ENCODE measurements around the gene GPR161.

Gene GPR161

DNA sequence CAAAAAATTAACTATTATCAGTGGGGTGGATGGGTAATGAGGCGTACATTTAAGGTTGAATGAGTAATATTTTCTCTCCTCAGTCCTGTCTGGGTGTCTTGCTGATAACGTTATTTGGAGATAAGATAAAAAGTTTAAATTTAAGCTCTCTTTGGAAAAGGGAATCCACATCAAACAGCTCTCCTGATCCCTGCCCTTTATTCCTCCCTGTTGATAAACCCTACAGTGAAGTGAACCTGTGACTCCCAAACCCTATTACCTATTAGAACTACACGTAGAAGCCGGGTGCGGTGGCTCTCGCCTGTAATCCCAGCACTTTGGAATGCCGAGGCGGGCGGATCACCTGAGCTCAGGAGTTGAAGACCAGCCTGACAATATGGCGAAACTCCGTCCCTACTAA is 9.9 kb upstream of the GPR161 start:
- FAIRE-seq, result no peak

DNA sequence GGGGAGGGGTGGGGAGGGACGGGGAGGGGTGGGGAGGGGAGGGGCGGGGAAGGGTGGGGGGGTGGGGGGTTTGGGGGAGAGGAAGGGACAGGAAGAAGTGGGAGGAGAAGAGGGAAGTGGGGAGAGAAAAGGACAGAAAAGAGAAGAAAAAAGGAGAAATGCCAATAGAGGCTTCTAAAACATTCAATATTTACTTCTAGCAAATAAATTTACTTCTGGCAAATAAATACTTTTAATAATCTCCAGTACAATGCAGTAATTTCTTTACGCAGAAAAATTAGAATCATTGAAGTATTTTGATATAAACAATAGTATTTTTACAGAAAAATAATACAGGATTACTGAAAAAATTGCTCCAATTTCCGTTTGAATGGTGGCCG is 9.4 kb upstream of the GPR161 start:
- no peak for FAIRE-seq

DNA sequence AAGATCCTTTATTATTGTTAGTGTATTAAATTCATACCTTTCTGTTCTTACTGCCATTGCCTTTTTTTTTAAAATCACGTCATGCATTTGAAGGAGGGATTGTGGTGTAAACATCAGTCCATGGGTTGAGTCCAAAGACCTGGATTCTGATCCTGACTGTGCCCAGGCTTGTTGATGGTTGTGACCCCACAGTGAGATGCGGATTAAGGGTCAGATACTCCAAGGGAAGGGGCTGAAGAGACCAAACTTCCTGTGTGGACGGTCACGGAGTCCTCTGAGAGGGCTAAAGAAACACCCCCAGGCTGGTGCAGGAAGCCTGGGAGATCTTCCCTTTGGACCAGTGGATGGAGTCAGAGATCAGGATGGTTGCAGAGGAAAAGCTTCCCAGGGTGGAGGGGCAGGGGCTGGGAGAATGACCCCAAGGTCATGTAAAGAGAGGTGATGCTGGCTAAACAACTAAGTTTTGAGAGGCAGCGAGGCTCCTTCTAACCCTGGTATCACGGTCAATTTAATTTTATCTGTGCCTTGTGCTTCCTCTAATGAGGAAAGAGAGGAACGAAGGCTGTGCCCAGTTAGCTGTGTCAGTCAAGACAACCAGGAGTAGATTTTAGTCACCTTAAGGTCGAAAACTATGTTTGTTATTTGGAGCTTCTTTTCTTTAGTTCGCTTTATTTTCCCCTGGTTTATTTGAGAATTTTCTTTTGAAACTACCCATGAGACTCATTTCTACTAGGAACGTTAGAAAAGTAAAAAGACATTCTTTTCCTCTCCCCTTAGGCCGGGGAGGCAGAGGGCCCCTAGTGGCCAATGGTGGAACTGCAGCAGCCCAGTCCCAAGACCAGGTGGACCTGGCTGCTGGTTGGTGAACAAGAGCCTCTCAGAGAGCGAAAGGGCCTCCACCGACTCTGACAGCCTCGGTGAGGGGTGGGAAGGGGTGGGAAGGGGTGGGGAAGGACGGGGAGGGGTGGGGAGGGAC is 8.7 kb upstream of the GPR161 start:
- peak; percentile 58 for FAIRE-seq

DNA sequence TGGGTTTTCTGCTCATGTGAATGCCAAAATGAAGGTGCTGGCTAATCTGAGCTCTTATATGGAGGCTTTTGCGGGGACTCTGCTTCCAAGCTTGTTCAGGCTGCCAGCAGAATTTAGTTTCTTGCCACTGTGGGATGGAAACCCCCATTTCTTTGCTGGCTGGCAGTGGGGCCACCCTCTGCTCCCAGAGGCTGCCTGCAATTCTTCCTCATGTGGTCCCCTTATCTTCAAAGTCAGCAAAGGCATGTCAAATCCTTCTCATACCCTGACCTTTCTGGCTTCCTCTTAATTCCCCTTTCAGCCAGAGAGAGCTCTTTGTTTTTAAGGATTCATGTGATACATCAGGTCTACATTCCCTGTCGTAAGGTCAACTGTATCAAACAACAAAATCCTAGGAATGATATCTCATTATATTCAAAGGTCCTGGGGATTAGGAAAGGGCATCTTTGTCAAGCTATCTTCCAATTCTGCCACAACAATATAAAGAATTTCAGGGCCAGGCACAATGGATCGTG is 5.2 kb upstream of the GPR161 start:
- no peak for FAIRE-seq

DNA sequence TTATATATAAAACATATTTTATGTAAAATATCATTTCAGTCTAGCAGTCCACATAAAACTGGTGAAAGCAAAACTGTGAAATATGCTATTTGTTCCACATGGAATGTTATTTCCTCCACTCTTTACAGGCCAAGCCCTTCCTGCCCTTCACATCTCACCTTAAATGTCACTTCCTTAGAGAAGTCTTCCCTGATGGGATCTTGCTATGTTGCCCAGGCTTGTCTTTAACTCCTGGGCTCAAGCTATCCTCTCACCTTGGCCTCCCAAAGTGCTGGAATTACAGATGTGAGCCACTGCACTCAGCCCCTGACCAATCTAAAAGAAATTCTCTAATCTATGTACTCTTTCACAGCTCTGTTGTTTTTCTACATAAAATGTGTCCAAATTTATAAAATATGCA is 2.3 kb upstream of the GPR161 start:
- FAIRE-seq, result no peak

DNA sequence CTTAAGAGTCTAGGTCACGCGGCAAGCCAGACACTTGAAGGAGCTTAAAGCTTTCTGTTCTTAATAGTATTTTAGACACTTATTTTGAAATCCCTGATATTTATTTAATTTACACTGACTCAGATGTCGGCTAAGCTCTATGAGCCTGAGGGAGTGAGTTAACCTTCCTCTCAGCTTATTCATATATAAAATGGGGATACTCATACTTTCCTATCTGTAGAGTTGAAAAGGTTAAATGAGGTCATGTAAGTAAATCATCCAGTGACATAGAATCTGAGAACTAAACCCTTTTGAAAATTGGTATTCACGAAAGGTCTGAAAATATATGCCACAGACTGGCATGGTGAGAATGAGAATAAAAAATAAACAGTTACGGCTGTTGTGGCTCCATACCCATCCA is 1.4 kb upstream of the GPR161 start:
- FAIRE-seq, result no peak

DNA sequence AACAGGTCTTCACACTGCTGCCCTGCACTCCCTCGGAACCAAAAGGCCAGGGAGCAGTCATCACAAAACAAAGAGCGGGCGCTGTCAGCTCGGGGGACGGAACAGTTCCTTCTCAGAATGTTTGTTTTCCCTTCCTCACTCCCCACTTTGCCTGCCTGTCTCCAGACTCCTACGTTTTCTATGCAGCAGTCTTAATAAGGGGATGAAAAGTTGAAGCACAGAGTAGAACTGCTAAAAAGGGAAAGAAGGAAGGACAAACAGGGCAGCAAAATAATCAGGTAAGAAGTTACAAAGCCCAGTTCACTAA is 738 bp upstream of the GPR161 start:
- FAIRE-seq, result no peak

DNA sequence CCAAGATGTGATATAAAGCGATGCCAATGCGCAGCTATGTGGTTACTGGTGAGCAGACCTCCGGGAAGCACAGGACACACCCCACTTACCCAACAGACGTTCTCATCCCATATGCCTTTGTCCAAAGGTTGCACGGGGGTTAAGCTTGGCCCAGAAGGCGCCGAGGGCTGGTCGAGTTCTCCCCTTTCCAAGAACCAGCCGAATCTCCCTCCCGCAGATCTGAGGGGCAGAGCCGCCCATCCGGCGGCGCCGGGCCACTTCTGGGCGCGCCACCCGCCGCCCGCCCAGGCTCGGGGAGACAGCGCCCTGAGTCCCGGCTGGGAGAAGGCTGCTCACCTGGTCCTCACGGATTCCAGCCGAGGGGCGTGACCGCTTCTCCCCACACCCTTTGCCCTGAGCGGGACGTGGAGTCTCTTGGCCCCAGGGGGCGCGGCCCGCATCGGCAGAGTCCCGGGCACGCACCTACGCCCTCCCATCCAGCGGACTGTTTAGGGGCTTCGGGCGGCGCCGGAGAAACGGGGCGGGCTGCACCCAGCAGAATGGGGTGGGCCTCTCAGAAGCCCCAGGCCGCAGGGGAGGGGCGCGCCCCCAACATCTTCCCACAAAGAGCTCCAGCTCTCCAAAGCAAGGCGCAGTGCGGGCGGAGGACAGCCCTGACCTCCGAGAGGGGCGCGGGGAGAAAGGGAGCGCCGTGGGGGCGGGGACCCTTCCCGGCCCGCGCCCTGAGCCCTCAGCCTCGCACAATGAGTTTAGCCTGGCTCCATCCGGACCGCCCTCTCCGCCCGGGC is 615 bp downstream of the GPR161 start:
- no peak for FAIRE-seq

DNA sequence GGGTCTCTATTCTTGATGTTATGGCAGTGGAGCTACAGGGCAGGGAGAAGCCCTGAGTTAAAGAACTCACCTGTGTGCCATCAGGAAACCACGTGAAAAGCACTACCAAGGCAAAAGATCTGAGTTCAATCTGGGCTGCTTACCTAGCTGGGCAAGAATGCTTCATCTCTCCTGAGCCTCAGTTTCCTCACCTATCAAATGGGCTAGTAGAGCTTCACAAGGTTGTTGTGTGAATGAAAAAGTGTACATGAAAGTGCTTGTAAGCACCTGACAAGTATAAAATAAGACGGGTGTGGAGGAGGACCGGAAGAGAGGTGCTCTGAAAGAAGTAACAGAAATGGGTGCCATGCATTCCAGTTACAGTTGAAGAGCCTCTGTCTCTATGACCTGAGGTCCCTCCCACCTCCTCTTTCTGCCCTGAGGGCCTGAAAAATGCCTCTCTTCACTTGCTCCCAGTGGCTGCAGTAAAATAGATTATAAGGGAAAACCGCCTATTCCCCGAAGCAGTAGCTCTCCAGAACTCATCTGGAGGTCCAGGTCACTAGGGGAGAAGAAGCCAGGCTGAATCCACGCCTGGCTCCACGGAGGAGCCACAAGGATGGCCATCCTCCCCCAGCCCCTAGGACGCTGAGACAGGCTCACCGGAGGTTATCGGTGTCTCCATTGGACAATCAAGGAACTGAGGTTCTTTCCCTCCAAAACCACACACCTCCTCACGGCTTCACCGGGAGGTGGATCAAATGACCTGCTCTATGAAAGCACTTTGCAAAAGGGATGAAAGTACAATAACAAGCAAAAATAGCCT is 1.4 kb downstream of the GPR161 start:
- FAIRE-seq, result no peak

DNA sequence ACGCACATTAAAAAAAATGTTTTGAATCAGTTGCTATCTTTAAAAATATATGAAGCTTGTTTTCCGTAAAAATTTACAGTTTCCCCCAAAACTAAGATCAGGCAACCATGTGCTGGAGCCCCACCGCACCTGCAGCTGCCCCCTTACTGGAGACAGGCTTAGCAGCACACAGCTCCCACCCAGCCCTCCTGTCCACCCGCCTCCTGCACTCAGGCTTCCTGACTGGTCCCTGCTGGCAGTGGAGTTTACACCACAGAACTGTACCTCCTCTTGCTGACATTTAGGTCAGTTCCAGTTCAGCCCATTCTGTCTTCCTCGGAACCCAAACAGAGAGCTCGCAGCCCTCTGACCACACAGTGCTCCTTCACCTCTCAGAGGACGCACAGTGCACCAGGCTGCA is 2.1 kb downstream of the GPR161 start:
- FAIRE-seq, result no peak

DNA sequence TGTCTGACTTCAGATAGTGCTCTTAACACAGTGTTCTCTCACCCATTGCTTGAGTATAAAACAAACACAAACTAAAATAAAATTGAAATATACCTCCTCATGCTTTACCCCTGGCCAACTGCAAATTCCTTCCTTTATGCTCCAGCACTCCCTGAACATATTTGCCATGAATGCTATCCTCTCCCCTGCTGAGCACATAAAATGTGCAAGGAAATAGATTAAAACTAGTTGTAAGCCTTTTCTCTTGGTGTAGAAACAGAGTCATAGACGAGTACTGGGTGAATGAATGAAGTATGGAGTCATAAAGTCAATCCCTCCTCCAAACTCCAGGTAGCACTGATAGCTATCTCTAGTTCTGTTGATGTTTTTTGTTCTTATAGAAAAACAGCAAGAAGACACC is 2.6 kb downstream of the GPR161 start:
- FAIRE-seq, result no peak

DNA sequence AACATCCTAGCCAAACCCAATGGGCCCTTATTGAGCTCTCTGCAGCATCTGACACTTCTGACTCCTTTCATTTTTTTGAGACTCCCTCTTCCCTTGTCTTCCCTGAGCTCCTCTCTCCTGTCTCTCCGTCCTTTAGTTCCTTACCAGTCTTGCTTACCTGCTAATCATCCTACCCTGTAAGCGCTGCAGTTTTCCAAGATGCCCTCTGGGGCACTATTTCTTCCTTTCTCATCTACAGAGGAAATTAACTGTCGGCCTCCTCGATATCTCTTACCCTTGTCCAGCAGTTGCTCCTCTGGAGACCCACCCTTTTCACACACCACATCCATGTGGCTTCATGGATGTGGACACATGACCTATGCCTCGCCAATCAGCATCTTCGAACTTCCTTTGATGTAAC is 6.8 kb downstream of the GPR161 start:
- no peak for FAIRE-seq

DNA sequence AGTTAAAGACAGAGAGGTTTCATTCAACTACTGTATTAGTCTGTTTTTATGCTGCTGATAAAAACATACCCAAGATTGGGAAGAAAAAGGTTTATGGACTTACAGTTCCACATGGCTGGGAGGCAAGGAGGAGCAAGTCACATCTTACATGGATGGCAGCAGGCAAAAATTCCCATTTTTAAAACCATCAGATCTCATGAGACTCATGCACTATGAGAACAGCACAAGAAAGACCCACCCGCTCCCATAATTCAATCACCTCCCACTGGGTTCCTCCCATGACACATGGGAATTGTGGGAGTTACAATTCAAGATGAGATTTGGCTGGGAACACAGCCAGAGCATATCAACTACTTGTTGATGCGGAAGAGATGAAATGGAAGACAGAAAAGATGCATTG is 9.2 kb downstream of the GPR161 start:
- FAIRE-seq, result no peak

DNA sequence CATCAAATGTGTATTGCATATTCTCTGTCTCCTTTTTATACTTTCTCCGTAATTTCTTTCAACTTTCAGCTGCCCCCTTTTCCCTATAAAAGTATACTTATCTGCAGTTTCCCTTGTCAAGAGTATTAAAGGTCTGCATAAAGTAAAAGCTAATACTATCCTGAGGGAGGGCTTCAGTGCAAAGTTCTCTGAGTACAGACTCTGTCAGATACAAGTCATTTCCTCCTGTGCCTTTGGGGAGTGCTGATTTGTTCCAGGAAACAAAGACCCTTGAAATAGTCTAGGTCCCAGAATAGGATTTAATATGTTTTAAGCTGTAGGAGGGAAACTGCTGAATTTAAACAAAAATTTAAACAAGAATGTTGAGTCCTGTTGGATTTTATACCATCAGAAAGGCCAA is 11.7 kb downstream of the GPR161 start:
- no peak for FAIRE-seq

DNA sequence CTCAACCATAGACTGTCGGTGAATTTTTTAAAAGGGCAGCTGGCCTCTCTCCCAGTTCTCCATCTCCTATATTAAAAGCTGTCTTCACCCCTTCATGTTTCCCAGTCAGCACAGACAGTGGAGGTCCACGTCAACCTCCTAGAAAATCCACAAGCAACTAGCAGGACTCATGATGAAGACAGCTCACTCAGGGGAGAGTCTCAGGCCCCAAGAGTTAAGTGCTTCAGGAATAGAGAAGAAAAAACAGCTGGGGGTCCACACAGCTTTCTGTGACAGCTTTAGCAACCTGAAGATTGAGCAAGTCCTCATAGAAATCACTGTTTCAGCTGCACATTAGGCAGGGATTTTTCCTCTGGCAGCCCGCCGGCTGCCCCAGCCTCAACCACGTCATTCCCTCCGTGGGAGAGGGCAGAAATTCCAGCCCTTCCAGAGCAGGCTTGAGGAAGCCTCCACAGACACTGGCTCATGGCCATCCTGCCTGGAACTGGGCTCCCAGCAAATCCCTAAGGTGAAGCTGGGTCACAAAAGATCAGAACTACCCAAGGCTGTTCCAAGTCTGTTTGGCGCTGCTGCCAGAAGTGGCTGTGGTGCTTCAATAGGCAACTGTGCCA is 15.2 kb downstream of the GPR161 start:
- no peak for FAIRE-seq

DNA sequence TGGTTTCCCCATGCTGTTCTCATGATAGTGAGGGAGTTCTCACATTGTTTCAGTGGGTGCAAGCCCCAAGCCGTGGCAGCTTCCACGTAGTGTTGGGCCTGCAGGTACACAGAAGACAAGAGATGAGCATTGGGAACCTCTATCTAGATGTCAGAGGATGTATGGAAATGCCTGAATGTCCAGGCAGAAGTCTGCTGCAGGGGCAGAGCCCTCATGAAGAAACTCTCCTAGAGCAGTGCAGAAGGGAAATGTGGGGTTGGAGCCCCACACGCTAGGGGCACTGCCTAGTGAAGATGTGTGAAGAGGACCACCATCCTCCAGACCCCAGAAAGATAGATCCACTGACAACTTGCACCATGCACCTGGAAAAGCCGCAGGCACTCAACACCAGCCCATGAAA is 17.0 kb downstream of the GPR161 start:
- FAIRE-seq, result no peak

DNA sequence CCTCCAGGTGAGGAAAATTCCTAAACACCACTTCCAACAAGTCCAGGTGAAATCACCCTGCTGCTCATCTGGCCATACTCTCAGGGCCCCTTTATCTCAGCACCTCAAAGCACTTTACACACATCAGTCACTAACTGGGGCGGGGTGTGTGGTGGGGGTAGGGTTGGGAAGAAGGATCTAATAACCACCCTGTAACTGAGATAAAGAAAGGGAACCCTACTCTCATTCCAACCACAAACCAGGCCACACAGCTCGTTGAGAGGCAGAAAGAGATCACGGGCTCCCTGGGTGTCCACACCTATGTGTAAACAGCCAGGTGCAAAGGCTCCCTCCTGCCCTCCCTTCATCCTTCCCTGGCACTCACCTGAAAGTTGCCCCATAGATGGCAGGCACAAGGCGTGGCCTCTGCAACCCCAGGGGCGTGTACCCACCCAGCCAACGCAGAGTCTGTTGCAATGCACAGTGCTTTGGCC is 20.4 kb downstream of the GPR161 start:
- FAIRE-seq, result no peak

DNA sequence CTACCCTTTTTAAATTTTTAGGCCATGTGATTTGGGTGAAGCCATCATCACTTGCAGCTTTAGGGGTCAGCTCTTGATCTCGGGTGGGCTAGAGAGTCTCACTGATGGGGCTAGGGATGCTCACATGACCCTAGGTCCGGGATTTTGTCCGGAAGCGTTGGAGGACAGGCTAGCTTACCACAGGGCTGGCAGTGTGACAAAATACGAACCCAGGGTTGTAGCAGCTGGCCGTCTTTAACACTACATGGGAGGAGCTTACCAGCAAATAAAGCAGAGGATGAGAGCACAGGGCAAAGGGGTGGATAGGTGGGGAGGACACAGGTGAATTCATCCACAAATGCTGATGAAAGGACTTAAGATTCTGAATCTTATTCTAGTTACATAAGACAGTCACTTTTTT is 21.9 kb downstream of the GPR161 start:
- no peak for FAIRE-seq

DNA sequence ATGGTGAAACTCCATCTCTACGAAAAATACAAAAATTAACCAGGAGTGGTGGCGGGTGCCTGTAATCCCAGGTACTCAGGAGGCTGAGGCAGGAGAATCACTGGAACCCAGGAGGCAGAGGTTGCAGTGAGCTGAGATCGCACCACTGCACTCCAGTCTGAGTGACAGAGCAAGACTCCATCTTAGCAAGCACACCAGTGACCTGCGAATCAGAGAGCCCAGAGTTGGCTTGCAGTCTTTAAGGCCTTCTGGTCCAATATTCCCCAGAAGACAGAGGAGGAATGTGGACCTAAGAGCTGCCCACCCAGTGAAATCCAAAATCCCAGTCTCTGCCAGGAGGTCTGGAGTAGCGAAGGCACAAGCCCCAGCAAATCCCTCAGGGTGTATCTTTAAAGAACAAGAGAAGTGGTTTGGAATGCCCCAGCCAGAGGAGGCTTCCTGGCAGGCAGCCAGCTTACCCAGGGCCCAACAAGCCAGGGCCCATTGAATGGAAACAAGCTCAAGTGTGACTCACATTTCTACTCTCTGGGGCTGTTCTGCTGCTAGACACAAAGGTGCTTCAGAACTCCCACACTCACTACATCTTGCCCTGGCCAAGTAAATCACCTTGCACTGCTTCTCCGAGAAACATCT is 23.9 kb downstream of the GPR161 start:
- FAIRE-seq, result no peak

DNA sequence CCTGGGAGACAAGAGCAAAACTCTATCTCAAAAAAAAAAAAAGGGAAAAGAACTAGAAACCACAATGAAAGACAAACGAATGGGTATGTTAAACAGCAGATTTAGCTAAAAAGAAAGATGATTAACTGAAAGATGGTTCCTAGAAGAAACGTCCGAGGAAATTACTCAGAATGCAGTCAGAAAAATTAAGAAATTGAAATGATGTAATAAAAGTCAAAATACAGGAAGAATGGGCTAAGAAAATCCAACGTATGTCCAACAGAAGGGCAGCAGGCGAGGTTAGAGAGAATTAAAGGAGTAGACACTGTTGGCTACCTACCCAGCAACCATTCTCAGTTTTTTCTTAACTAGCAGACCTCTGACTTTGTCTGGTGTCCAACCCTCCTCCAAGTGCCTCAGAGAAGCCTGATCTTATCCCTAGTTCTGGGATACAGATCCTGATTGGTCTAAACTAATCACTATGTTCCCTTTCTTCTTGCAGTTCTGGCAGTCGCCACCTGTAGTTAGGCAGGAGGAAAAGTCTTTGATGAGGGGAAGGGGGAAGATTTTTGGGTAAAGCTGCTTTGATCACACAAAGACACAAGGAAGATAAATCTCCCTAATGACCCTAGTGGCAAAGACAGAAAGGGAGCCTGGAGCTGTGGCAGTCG is 25.7 kb downstream of the GPR161 start:
- FAIRE-seq, result no peak

DNA sequence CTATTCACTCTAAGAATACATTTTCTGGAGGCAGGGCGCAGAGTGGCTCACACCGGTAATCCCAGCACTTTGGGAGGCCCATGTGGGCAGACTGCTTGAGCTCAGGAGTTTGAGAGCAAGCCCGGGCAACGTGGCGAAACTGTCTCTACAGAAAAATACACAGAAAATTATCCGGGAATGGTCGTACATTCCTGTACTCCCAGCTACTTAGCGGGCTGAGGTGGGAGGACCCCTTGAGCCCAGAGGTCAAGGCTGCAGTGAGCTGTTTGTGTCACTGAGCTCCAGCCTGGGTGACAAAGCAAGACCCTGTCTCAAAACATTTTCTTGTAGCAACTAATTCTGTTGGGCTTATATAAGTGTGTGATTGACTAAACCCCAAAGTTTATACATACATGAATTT is 30.5 kb downstream of the GPR161 start:
- no peak for FAIRE-seq

DNA sequence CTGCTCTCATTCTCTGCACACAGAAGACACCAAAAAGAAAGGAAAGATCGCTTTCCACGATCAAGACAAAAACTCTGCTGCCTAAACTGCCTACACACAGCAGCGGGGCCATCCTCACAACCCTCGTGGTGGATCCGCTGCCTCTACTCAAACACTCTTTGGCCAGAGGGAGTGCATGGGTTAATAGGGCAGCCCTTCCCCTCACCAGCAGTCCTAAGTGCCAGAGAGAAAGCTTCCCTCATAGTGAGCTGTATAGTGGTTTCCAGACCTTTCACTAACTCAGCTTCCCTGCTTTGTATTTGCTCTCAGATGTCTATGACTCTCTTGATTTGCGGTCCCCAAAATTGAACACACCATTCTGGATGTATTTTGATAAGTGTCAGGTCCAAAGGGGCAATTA is 30.9 kb downstream of the GPR161 start:
- FAIRE-seq, result no peak

Data from islet of Langerhans (tissue), 1 donor.